AG04449 (cell line): ENCODE measurements around the gene PAX5.

Experiments used
- CTCF ChIA-PET: fragments of 350-600 bp; formaldehyde crosslinking; extraction: SDS; loops from one replicate; lab custom pipeline; 2021; ENCODE audit warnings: antibody characterized with exemption; lab: Yijun Ruan, JAX
- POLR2A ChIA-PET: fragments of 400-600, 350-600 bp; formaldehyde crosslinking; extraction: SDS; loops from one replicate; lab custom pipeline; 2020; ENCODE audit warnings: antibody characterized with exemption, inconsistent platforms; lab: Yijun Ruan, JAX
- DNase-seq: peaks from one replicate; pipeline ENCODE4 v3.0.0-alpha.2; 2010; ENCODE audit warnings: low read depth, low spot score
- H3K4me3 ChIP-seq: 2 replicates; pipeline ENCODE4 v1.5.1; 2011; ENCODE audit warnings: low read depth, mild to moderate bottlenecking, control low read depth, low read length
- TF ChIP-seq, protein P1 (sequence below): IDR thresholded peaks from one replicate; pipeline ENCODE4 v1.5.1; 2011; ENCODE audit warnings: mild to moderate bottlenecking, moderate library complexity, low read length, control low read depth, inconsistent platforms; ENCODE audit not compliant: insufficient read depth; ENCODE audit errors: missing control alignments

The PAX5 gene

GRCh38 chr9:36995927-36996705, 38.0 kb downstream of the PAX5 start:
- TF ChIP-seq, protein P1, sequence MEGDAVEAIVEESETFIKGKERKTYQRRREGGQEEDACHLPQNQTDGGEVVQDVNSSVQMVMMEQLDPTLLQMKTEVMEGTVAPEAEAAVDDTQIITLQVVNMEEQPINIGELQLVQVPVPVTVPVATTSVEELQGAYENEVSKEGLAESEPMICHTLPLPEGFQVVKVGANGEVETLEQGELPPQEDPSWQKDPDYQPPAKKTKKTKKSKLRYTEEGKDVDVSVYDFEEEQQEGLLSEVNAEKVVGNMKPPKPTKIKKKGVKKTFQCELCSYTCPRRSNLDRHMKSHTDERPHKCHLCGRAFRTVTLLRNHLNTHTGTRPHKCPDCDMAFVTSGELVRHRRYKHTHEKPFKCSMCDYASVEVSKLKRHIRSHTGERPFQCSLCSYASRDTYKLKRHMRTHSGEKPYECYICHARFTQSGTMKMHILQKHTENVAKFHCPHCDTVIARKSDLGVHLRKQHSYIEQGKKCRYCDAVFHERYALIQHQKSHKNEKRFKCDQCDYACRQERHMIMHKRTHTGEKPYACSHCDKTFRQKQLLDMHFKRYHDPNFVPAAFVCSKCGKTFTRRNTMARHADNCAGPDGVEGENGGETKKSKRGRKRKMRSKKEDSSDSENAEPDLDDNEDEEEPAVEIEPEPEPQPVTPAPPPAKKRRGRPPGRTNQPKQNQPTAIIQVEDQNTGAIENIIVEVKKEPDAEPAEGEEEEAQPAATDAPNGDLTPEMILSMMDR = peak; percentile 73
- DNase-seq = no peak
- ChIA-PET CTCF (interaction anchor here (0.6 to 1.9 kb wide), 20 partner anchors 9 to 416 kb away, joined by 3 to 25 read pairs (median 4); no protein-coding TSS in a partner anchor), POLR2A (interaction anchor here (0.8 kb wide), 1 partner anchor 426 kb away, joined by 4 read pairs; the partner anchor contains the start of gene GRHPR)
- no peak overlapping the region for H3K4me3 ChIP-seq

- no peak overlapping the region for H3K4me3 ChIP-seq
- TF ChIP-seq, protein P1 = no peak
- no peak for DNase-seq
- POLR2A ChIA-PET = no interaction called here
- CTCF ChIA-PET = interaction anchor here (1.0 to 2.7 kb wide), 2 partner anchors 121 to 413 kb away, joined by 3 to 8 read pairs; no protein-coding TSS in a partner anchor
These were observed 39.9 kb downstream of the PAX5 start for GRCh38 chr9:36993933-36994764.

- ChIA-PET CTCF (interaction anchor here (1.2 to 2.7 kb wide), 2 partner anchors 119 to 337 kb away, joined by 4 to 8 read pairs; no protein-coding TSS in a partner anchor), POLR2A (no interaction called here)
- TF ChIP-seq, protein P1 = no peak
- no peak overlapping the region for H3K4me3 ChIP-seq
- DNase-seq = no peak
These were observed 41.4 kb downstream of the PAX5 start for GRCh38 chr9:36992501-36993316.

DNA sequence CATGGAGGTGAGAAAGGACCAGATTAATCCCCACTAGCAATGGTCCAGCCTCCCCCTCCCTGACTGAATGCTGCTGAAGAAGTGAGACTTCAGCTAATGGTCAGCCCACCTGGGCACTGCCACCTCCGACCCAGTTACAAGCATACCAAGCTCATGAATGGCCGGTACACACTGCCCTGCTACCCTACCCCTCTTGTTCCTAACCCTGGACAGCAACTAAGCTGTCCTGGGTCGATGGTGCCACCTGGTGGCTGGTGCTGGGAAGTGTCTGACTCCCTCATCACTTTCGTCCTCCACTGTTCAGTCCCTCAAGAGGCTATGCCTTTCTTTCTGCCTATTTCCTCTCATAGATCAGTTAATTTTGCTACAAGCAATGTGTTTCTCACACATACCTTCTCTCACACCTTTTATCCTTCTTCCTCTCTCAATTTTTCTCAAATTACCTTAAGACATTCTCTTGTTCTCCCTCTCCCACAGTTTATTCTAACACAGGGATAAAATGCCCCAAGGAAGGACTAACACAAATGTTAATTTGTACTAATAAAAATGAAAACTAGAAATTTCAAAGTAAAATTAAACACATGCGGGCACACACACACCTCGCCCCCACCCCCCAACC, 42.4 kb downstream of the PAX5 start:
- no peak for DNase-seq
- TF ChIP-seq, protein P1 = peak; percentile 45
- no peak overlapping the region for H3K4me3 ChIP-seq
- ChIA-PET POLR2A (no interaction called here), CTCF (interaction anchor here (0.7 kb wide), 1 partner anchor 118 kb away, joined by 6 read pairs; no protein-coding TSS in a partner anchor)

GRCh38 chr9:36988848-36989247, 45.2 kb downstream of the PAX5 start:
- TF ChIP-seq, protein P1 = no peak
- ChIA-PET CTCF (interaction anchor here (3.2 kb wide), 1 partner anchor 115 kb away, joined by 16 read pairs; no protein-coding TSS in a partner anchor), POLR2A (interaction anchor here (0.5 kb wide), 1 partner anchor 552 kb away, joined by 4 read pairs; no protein-coding TSS in a partner anchor)
- H3K4me3 ChIP-seq = no peak overlapping the region
- no peak for DNase-seq
